ENCODE data around the gene ERP29.

- TF ChIP-seq CTCF (IDR thresholded peaks at IDR 0.05) (no peak), POLR2A (IDR thresholded peaks at IDR 0.05) (no peak)
Observed at GRCh38 chr12:112011685-112012084, 1.5 kb upstream of the ERP29 start.
